ENCODE results near the gene NHS. TPM values are rescaled to one million over a fixed set of nuclear protein-coding genes. Genes with fewer than 3 reads are reported as not detected.

NHS gene
- total RNA-seq, 1 experiment from 2014 or later: 5.7 TPM

DNA sequence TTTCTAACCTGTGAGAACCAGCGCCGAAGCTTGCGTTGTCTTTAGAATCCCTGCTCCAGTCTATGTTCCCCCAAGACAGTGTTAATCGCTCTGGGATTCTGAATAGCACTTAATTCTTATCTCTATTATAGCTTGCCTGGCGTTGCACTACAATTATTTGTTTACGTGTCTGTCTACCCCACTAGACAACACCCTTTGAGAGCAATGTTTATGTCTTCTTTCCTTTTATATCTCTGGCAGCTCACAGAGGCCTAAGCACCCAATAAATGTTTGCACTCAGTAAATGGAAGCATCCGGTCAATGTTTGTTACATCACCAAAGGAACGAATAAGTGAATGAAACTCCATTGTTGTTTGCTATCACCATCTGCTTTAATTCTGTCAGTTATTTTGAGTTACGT, 4.8 kb upstream of the NHS start:
- no peaks in the 10 kb centered on the region for H3K9me2 ChIP-seq (ENCODE audit: insufficient read depth)
- no TSS peak for BruUV-seq (replicated peaks)
- no peak for ATAC-seq

More for the DNA sequence above, 4.8 kb upstream of the NHS start:
- Histone ChIP-seq H3K79me2 (ENCODE audit: insufficient read depth, low read length) (no peaks in the 10 kb centered on the region), H3K27me3 (ENCODE audit: insufficient read depth, low read length) (no peaks in the 10 kb centered on the region), H3K4me3 (replicated peaks in 1 of 2; ENCODE audit: low read depth in 1 of 2, low read length in 2 of 2) (no peak overlapping the region), H3K9ac (ENCODE audit: low read length) (no peak overlapping the region), H3K36me3 (ENCODE audit: control insufficient read depth in 1 of 2, insufficient read depth in 2 of 2, low read length in 2 of 2) (no peaks in the 10 kb centered on the region), H3K4me2 (ENCODE audit: low read length) (no peak overlapping the region), H3K9me3 (ENCODE audit: control insufficient read depth in 1 of 2, insufficient read depth in 1 of 2, low read depth in 1 of 2, low read length in 2 of 2) (no peaks in the 10 kb centered on the region), H2AFZ (ENCODE audit: low read depth, low read length, poor library complexity, severe bottlenecking) (no peak overlapping the region), H3K27ac (ENCODE audit: low read depth, low read length) (no peak overlapping the region), H4K20me1 (ENCODE audit: insufficient read depth) (no peaks in the 10 kb centered on the region), H3K4me1 (ENCODE audit: control insufficient read depth in 1 of 2, insufficient read depth in 2 of 2, low read length in 2 of 2) (peaks cover 0 to 5% of the 10 kb centered on the region in 2 experiments; a peak in 2 of 4 replicates)
- DNase-seq (ENCODE audit: low read depth, low spot score): no peak
- TF ChIP-seq POLR2A (IDR thresholded peaks at IDR 0.05; ENCODE audit: borderline replicate concordance, extremely low read depth, insufficient read depth, insufficient read length) (no peak), FOSL1 (IDR thresholded peaks at IDR 0.05; ENCODE audit: low read depth) (no peak), EZH2phosphoT487 (IDR thresholded peaks at IDR 0.05; ENCODE audit: borderline replicate concordance) (no peak), CBX3 (IDR thresholded peaks at IDR 0.05; ENCODE audit: low read depth) (no peak), ZFX (IDR thresholded peaks at IDR 0.05) (no peak)
- TF ChIP-seq, protein P1, sequence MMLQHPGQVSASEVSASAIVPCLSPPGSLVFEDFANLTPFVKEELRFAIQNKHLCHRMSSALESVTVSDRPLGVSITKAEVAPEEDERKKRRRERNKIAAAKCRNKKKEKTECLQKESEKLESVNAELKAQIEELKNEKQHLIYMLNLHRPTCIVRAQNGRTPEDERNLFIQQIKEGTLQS (IDR thresholded peaks at IDR 0.05): no peak
- TF ChIP-seq, protein P2, sequence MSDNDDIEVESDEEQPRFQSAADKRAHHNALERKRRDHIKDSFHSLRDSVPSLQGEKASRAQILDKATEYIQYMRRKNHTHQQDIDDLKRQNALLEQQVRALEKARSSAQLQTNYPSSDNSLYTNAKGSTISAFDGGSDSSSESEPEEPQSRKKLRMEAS (IDR thresholded peaks at IDR 0.05): no peak
- TF ChIP-seq, protein P3, sequence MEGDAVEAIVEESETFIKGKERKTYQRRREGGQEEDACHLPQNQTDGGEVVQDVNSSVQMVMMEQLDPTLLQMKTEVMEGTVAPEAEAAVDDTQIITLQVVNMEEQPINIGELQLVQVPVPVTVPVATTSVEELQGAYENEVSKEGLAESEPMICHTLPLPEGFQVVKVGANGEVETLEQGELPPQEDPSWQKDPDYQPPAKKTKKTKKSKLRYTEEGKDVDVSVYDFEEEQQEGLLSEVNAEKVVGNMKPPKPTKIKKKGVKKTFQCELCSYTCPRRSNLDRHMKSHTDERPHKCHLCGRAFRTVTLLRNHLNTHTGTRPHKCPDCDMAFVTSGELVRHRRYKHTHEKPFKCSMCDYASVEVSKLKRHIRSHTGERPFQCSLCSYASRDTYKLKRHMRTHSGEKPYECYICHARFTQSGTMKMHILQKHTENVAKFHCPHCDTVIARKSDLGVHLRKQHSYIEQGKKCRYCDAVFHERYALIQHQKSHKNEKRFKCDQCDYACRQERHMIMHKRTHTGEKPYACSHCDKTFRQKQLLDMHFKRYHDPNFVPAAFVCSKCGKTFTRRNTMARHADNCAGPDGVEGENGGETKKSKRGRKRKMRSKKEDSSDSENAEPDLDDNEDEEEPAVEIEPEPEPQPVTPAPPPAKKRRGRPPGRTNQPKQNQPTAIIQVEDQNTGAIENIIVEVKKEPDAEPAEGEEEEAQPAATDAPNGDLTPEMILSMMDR (IDR thresholded peaks at IDR 0.05 in 2 of 3, conservative IDR thresholded peaks at IDR 0.05 in 1 of 3; ENCODE audit: borderline replicate concordance in 1 of 3, insufficient read depth in 1 of 3, low read depth in 2 of 3, low read length in 2 of 3): no peak
- intact Hi-C loops (cut with micrococcal nuclease): loop anchor here (5.0 to 10.0 kb wide), 2 partner anchors 128 to 225 kb away; no protein-coding TSS in a partner anchor
- RAD21 ChIA-PET (ENCODE audit: low non-redundant PET in 1 of 2, low total read pairs in 2 of 2, uncharacterized antibody in 2 of 2, unreplicated experiment in 2 of 2): no interaction called here
- POLR2A ChIA-PET: no interaction called here
- CTCF ChIA-PET: no interaction called here
